GM18508 (cell line): ENCODE measurements around the gene HSBP1L1.
"Not testable (repeated sequence)": the region's sequence is repeated elsewhere in the genome, so short reads cannot be mapped to it uniquely, and the experiment has no call there.

Experiments
- ATAC-seq: cut with Tn5 transposase; IDR thresholded peaks from one replicate; pipeline ENCODE4 v1.9.1; 2021; ENCODE audit warnings: moderate number of reproducible peaks; ENCODE audit not compliant: insufficient read depth, unreplicated experiment

The HSBP1L1 gene

DNA sequence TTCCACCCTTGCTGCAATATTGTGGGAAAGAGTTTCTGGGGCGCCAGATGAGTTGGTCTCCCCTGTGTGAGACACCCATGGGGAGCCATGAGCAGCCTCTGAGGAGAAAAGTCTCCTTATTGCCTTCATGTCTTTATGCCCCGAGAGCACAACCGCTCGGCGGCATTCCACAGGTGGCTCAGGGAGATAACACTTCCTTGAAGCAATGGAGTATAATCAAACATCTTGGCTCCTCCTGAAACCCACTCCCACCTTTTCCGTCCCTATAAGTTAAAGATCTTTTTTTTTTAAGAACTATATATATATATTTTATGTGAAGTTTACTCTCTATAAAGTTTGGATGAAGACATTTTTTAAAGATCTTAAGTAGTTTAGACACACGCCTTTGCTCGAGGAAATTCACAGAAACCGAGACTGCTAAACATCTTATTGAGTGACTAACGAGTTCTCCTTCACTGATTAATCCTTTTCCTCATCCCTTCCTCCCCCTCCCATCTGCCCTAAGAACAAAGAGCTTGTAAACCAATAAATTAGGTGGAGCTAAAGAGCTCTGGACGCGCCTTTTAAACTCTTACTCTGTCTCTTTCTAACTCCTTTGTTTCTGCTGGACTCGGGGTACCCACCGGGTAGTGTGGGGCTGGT lies 47.2 kb downstream of the HSBP1L1 start:
- not testable (repeated sequence) for ATAC-seq

DNA sequence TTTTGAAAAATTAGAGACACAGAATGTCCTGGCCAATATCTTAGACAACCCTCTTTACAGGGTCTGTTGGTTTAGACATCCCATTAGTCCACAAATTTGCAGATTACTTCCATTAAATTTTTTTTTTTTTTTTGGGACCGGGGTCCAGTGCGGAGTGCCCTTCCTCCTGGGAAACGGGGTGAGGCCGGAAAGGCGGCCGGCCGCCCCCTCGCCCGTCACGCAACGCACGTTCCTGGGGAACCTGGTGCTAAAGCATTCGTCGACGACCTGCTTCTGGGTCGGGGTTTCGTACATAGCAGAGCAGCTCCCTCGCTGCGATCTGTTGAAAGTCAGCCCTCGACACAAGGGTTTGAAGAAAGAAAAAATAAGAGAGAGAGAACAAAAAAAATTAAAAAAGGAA lies 48.3 kb downstream of the HSBP1L1 start:
- ATAC-seq: no peak
